ENCODE data around the gene UBE2Q2.

The UBE2Q2 gene

GRCh38 chr15:75930866-75931265, 87.6 kb downstream of the UBE2Q2 start:
- no peak overlapping the region for H3K4me3 ChIP-seq (ENCODE audit: low read depth, low read length)
- TF ChIP-seq CTCF (IDR thresholded peaks at IDR 0.05; ENCODE audit: insufficient read depth, low read length, missing control alignments), result no peak
- POLR2A ChIA-PET, result no interaction called here
- no peak for DNase-seq (ENCODE audit: low read depth, low spot score)
- CTCF ChIA-PET, result interaction anchor here (1.1 to 1.9 kb wide), 2 partner anchors 9 to 208 kb away, joined by 3 to 7 read pairs; no protein-coding TSS in a partner anchor

- no peak for DNase-seq (ENCODE audit: low read depth, low spot score)
- CTCF ChIA-PET, result interaction anchor here (0.6 to 1.8 kb wide), 2 partner anchors 20 to 21 kb away, joined by 3 to 4 read pairs; no protein-coding TSS in a partner anchor
- TF ChIP-seq CTCF (IDR thresholded peaks at IDR 0.05; ENCODE audit: insufficient read depth, low read length, missing control alignments), result no peak
- POLR2A ChIA-PET, result no interaction called here
- H3K4me3 ChIP-seq (ENCODE audit: low read depth, low read length), result no peak overlapping the region
These were observed 99.2 kb downstream of the UBE2Q2 start for GRCh38 chr15:75942464-75942863.

- ChIA-PET CTCF (no interaction called here), POLR2A (no interaction called here)
- no peak for DNase-seq (ENCODE audit: low read depth, low spot score)
- TF ChIP-seq CTCF (IDR thresholded peaks at IDR 0.05; ENCODE audit: insufficient read depth, low read length, missing control alignments), result no peak
- no peak overlapping the region for H3K4me3 ChIP-seq (ENCODE audit: low read depth, low read length)
These were observed 100.0 kb downstream of the UBE2Q2 start for GRCh38 chr15:75943246-75943645.

- CTCF ChIA-PET, result no interaction called here
- H3K4me3 ChIP-seq (ENCODE audit: low read depth, low read length), result no peak overlapping the region
- POLR2A ChIA-PET, result no interaction called here
- no peak for DNase-seq (ENCODE audit: low read depth, low spot score)
- no peak for TF ChIP-seq CTCF (IDR thresholded peaks at IDR 0.05; ENCODE audit: insufficient read depth, low read length, missing control alignments)
These were observed 100.5 kb downstream of the UBE2Q2 start for GRCh38 chr15:75943713-75944215.

GRCh38 chr15:75945953-75946352, 102.7 kb downstream of the UBE2Q2 start:
- no peak overlapping the region for H3K4me3 ChIP-seq (ENCODE audit: low read depth, low read length)
- TF ChIP-seq CTCF (IDR thresholded peaks at IDR 0.05; ENCODE audit: insufficient read depth, low read length, missing control alignments), result no peak
- ChIA-PET CTCF (no interaction called here), POLR2A (no interaction called here)
- no peak for DNase-seq (ENCODE audit: low read depth, low spot score)

- DNase-seq (ENCODE audit: low read depth, low spot score), result peak; percentile 61
- no peak for TF ChIP-seq CTCF (IDR thresholded peaks at IDR 0.05; ENCODE audit: insufficient read depth, low read length, missing control alignments)
- ChIA-PET CTCF (no interaction called here), POLR2A (no interaction called here)
- H3K4me3 ChIP-seq (ENCODE audit: low read depth, low read length), result no peak overlapping the region
These were observed 103.8 kb downstream of the UBE2Q2 start for GRCh38 chr15:75947092-75947491.

Measured in AG04449 (cell line).